K562 (cell line): ENCODE results near the gene RNF168. TPM values are rescaled to one million over a fixed set of nuclear protein-coding genes. Genes with fewer than 3 reads are reported as not detected.
A peak's percentile ranks its signal among the peaks of the same experiment; 100 is the strongest.

Source experiments
- ATAC-seq: fragments of 200-7000 bp; cut with Tn5 transposase; 3 replicates; pipeline ENCODE4 v1.9.1; 2020; ENCODE audit warnings: moderate library complexity
- BruUV-seq: library from RNA; stranded (reverse); fragments of 400-500 nt; replicated peaks from 2 replicates; lab custom pipeline; 2021; lab: Mats Ljungman, UMichigan
- CTCF ChIA-PET: fragments of 300-600 bp; formaldehyde crosslinking; extraction: SDS; loops from one replicate; lab custom pipeline; 2021; ENCODE audit warnings: low intra/inter-chr PET ratio; lab: Yijun Ruan, JAX
- POLR2A ChIA-PET: fragments of 300-600, 350-650 bp; sonication (Branson Sonifier 250); formaldehyde crosslinking; extraction: SDS; loops from one replicate; lab custom pipeline; 2021; ENCODE audit warnings: antibody characterized with exemption, inconsistent platforms; lab: Yijun Ruan, JAX
- DNase-seq, 4 experiments: peaks; one replicate each; pipeline versions ENCODE4 v3.0.0 to v3.0.0-alpha.2; 2011 to 2018; ENCODE audit warnings: low spot score in 3 of 4, mixed read lengths in 3 of 4; ENCODE audit errors: extremely low read depth in 1 of 4
- FAIRE-seq: peaks from 2 replicates; lab custom pipeline; 2011; peaks lifted over from hg19 to GRCh38; lab: Jason Lieb, UNC
- H2AFZ ChIP-seq: 2 replicates; pipeline ENCODE4 v1.6.0; 2011; ENCODE audit warnings: low read depth, low read length, control low read depth, inconsistent platforms
- H3K27ac ChIP-seq: fragments of 200-600 bp; 3 replicates; pipeline ENCODE4 v1.8.0; 2011; ENCODE audit warnings: low read depth, mild to moderate bottlenecking, control low read depth, inconsistent platforms, low read length, moderate library complexity, mixed read lengths; ENCODE audit errors: extremely low read depth
- H3K27me3 ChIP-seq, 2 experiments: fragments of 300-600 bp in 1 of 2; 2 replicates in 1 of 2; 3 replicates in 1 of 2; pipeline versions ENCODE4 v1.6.0 to v1.8.0; 2011; ENCODE audit warnings: inconsistent platforms in 2 of 2, low read length in 2 of 2, mild to moderate bottlenecking in 1 of 2, mixed read lengths in 1 of 2, moderate library complexity in 1 of 2; ENCODE audit not compliant: control insufficient read depth in 2 of 2, insufficient read depth in 2 of 2
- H3K36me3 ChIP-seq: fragments of 300-600 bp; 3 replicates; pipeline ENCODE4 v1.8.0; 2011; ENCODE audit warnings: mild to moderate bottlenecking, low read length, inconsistent platforms; ENCODE audit not compliant: control insufficient read depth, insufficient read depth
- H3K4me1 ChIP-seq, 2 experiments: fragments of 200-600 bp in 1 of 2; replicated peaks in 1 of 2; 2 replicates in 1 of 2; 3 replicates in 1 of 2; pipeline versions ENCODE4 v1.5.1 to v1.8.0; 2011; ENCODE audit warnings: inconsistent platforms in 2 of 2, low read length in 2 of 2, mild to moderate bottlenecking in 1 of 2, mixed read lengths in 1 of 2, moderate library complexity in 1 of 2; ENCODE audit not compliant: control insufficient read depth in 2 of 2, insufficient read depth in 2 of 2
- H3K4me2 ChIP-seq: 2 replicates; pipeline ENCODE4 v1.6.1; 2011; ENCODE audit warnings: low read length, control low read depth, inconsistent platforms, mixed read lengths; ENCODE audit not compliant: insufficient read depth
- H3K4me3 ChIP-seq: fragments of 200-600 bp; sonication (generic), shearing (Covaris generic); 2 replicates; pipeline ENCODE4 v1.5.1; 2016; ENCODE audit warnings: control low read depth, inconsistent platforms
- H3K79me2 ChIP-seq: fragments of 200-600 bp; 3 replicates; pipeline ENCODE4 v1.8.0; 2011; ENCODE audit warnings: low read length, inconsistent platforms; ENCODE audit not compliant: control insufficient read depth, insufficient read depth
- H3K9ac ChIP-seq, 2 experiments: 2 replicates each; pipeline versions ENCODE4 v1.6.0 to v1.6.1; 2011; ENCODE audit warnings: low read depth in 2 of 2, low read length in 2 of 2, control low read depth in 1 of 2, inconsistent platforms in 1 of 2, mild to moderate bottlenecking in 1 of 2, mixed read lengths in 1 of 2; ENCODE audit not compliant: insufficient read depth in 1 of 2
- H3K9me1 ChIP-seq: one replicate; pipeline ENCODE4 v1.6.0; 2011; ENCODE audit warnings: inconsistent platforms, mild to moderate bottlenecking, low read length, moderate library complexity; ENCODE audit not compliant: control insufficient read depth, insufficient read depth
- H3K9me3 ChIP-seq: replicated peaks from 2 replicates; pipeline ENCODE4 v1.5.1; 2011; ENCODE audit warnings: low read depth, low read length, inconsistent platforms; ENCODE audit not compliant: control insufficient read depth, insufficient read depth
- H4K20me1 ChIP-seq: replicated peaks from 2 replicates; pipeline ENCODE4 v1.6.1; 2011; ENCODE audit warnings: low read length, inconsistent platforms, mixed read lengths; ENCODE audit not compliant: control insufficient read depth, insufficient read depth
- ARID2 ChIP-seq: fragments of 450-650 bp; IDR thresholded peaks from 2 replicates; pipeline ENCODE4 v1.6.1; 2017; ENCODE audit warnings: antibody characterized with exemption, mild to moderate bottlenecking
- CBX3 ChIP-seq, 2 experiments: IDR thresholded peaks; 1 replicate in 1 of 2; 2 replicates in 1 of 2; pipeline ENCODE4 v1.6.1; 2012; ENCODE audit warnings: inconsistent platforms in 2 of 2, low read length in 2 of 2, borderline replicate concordance in 1 of 2, control low read depth in 1 of 2
- DNMT1 ChIP-seq: fragments of 450-650 bp; IDR thresholded peaks from 2 replicates; pipeline ENCODE4 v1.6.1; 2016; ENCODE audit warnings: antibody characterized with exemption, mild to moderate bottlenecking
- KAT7 ChIP-seq: sonication (generic); formaldehyde crosslinking; IDR thresholded peaks from 2 replicates; pipeline ENCODE4 v1.8.0; 2022; ENCODE audit warnings: missing genetic modification reagents, mild to moderate bottlenecking, borderline replicate concordance
- KDM5B ChIP-seq: fragments of 200-600 bp; sonication (generic); IDR thresholded peaks from 2 replicates; pipeline ENCODE4 v1.6.1; 2012; ENCODE audit warnings: low read depth, mild to moderate bottlenecking, moderate library complexity, low read length, control low read depth, inconsistent platforms; ENCODE audit not compliant: insufficient replicate concordance
- KLF16 ChIP-seq: IDR thresholded peaks from 2 replicates; pipeline ENCODE4 v1.6.1; 2016; ENCODE audit warnings: antibody characterized with exemption
- POLR2G ChIP-seq: fragments of 200-400 bp; formaldehyde crosslinking; IDR thresholded peaks from 2 replicates; pipeline ENCODE4 v1.6.1; 2017; ENCODE audit warnings: low read depth, mild to moderate bottlenecking, antibody characterized with exemption, low read length, moderate library complexity
- RBBP5 ChIP-seq: fragments of 200-600 bp; sonication (generic); IDR thresholded peaks from 2 replicates; pipeline ENCODE4 v1.6.1; 2012; ENCODE audit warnings: borderline replicate concordance, mild to moderate bottlenecking, low read length, control low read depth, inconsistent platforms; ENCODE audit not compliant: insufficient read depth, poor library complexity, severe bottlenecking
- RFX7 ChIP-seq: fragments of 250-450 bp; sonication (Bioruptor Pico); IDR thresholded peaks from 2 replicates; pipeline ENCODE4 v1.5.1; 2021; ENCODE audit warnings: mild to moderate bottlenecking
- TAF1 ChIP-seq: IDR thresholded peaks from 2 replicates; pipeline ENCODE4 v1.6.1; 2011; ENCODE audit warnings: mild to moderate bottlenecking, low read length, moderate library complexity; ENCODE audit not compliant: insufficient read depth, control insufficient read depth, severe bottlenecking; ENCODE audit errors: extremely low read depth
- ZNF133 ChIP-seq: fragments of 250-450 bp; sonication (Bioruptor Pico); IDR thresholded peaks from 2 replicates; pipeline ENCODE4 v1.4.0; 2020; ENCODE audit warnings: mild to moderate bottlenecking
- WGBS: fragments of 100-300 bp; shearing (Covaris generic); methylation state at CpG from one replicate; pipeline ENCODE4 v1.1.6; 2016; ENCODE audit warnings: low coverage, mixed read lengths; ENCODE audit not compliant: insufficient coverage; ENCODE audit errors: missing lambda C conversion rate; 5-methylcytosine and 5-hydroxymethylcytosine counted together
- in situ Hi-C: fragments of 300-500 bp; cut with MboI; formaldehyde crosslinking; loops from 4 replicates; pipeline ENCODE4 v1.15.0; 2018; ENCODE audit warnings: inconsistent platforms, mixed read lengths
- intact Hi-C: fragments of 100-400 bp; cut with micrococcal nuclease; formaldehyde crosslinking; loops from 2 replicates; pipeline ENCODE4 v1.14.2; 2022
- polyA plus RNA-seq, 8 experiments: library from polyadenylated mRNA; depleted of rRNA in 4 of 8; stranded (reverse) in 5 of 8; unstranded in 3 of 8; fragments of >200 nt; fragmentation: Nextera tagmentation in 2 of 8; fragmentation: Illumina TruSeq in 1 of 8; extraction: Ambion mirVana in 2 of 8; extraction: Trizol in 1 of 8; gene quantifications; 2 replicates each; pipeline versions ENCODE4 v1.2.1 to v1.2.3, GENCODE V29; 2011 to 2014; ENCODE audit warnings: inconsistent platforms in 1 of 8, missing spikeins in 1 of 8
- total RNA-seq, 7 experiments: library from RNA; depleted of rRNA in 6 of 7; stranded (reverse); fragments of >200 nt in 6 of 7; fragmentation: Illumina TruSeq in 2 of 7; extraction: Trizol in 2 of 7; gene quantifications; 2 replicates each; pipeline versions ENCODE4 v1.2.1 to v1.2.3, GENCODE V29; 2011 to 2021; ENCODE audit warnings: low replicate concordance in 1 of 7
- TF ChIP-seq, protein P1 (sequence below): fragments of 450-650 bp; IDR thresholded peaks from 2 replicates; pipeline ENCODE4 v1.6.1; 2018; ENCODE audit warnings: mild to moderate bottlenecking, low read depth; ENCODE audit not compliant: partially characterized antibody
- TF ChIP-seq, protein P2 (sequence below): fragments of 450-650 bp; IDR thresholded peaks from 2 replicates; pipeline ENCODE4 v1.6.1; 2017; ENCODE audit warnings: antibody characterized with exemption, mild to moderate bottlenecking

Gene RNF168
- total and polyA plus RNA-seq, 9 of the 15 experiments (the other 6 are each of a cell fraction or from before 2014, with no cell fraction given): 6.0 to 32.1 (median 16.6) TPM

DNA sequence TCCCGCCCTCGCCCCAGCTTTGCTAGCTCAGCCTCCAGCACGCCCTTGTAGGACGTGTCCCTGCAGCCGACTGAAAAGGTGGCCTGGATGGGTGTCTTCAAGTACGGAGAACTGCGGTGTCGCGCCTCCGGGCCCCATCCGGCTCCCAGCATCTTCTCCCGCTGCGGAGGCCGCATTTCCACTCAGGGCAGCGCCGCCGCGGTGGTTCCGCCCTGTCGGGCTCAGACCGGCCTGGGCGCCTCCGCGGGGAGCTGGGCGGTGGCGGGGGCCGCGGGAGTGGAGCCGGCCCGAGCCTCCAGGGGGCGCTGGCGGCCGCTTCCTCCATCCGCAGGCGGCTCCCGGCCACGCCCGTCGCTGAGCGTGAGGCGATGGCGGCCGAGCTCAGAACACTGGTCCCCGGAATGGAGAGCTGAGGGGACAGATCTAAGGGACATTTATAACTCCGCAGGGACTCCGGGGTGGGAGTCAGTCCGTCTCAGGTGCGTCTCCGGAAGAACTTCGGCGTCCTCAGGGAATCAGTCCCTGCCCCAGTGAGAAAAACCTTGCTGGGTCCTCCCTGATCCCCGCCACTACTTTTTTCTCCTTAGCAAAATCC is 25.2 kb upstream of the RNF168 start:
- Histone ChIP-seq H2AFZ (peak overlapping the region; percentile 100), H3K4me3 (peak overlapping the region; percentile 53), H3K9me1 (no peaks in the 10 kb centered on the region), H3K9me3 (0 out of 2 replicates have a peak, but pooled peaks cover 3% of the 10 kb centered on the region), H3K4me1 (peaks cover 8 to 22% of the 10 kb centered on the region in 2 experiments; a peak in 4 of 5 replicates), H3K36me3 (no peaks in the 10 kb centered on the region), H3K27me3 (no peaks in the 10 kb centered on the region), H4K20me1 (no peaks in the 10 kb centered on the region), H3K4me2 (peak overlapping the region; percentile 95), H3K79me2 (no peaks in the 10 kb centered on the region), H3K27ac (peak overlapping the region; percentile 81), H3K9ac (peak overlapping the region; percentile 85 to 95)
- POLR2A ChIA-PET: interaction anchor here (0.5 to 1.2 kb wide), 14 partner anchors 9 to 814 kb away, joined by 3 to 5 read pairs (median 3); partner anchors contain the start of genes FBXO45 and WDR53
- BruUV-seq: no TSS peak
- DNase-seq (peak; percentile 88 to 90 (median 90)), ATAC-seq (peak; percentile 98), FAIRE-seq (no peak)
- CTCF ChIA-PET: interaction anchor here (1.7 kb wide), 1 partner anchor 156 kb away, joined by 6 read pairs; no protein-coding TSS in a partner anchor
- in situ Hi-C loops (no loop called here), intact Hi-C loops (loop anchor here (1.0 to 10.0 kb wide), 4 partner anchors 39 to 656 kb away; partner anchors contain the start of genes FBXO45, NCBP2 and WDR53)
- 3% methylated on average over 48 of the region's 52 CpGs for WGBS
- TF ChIP-seq CBX3 (IDR thresholded peaks at IDR 0.05; ENCODE audit: borderline replicate concordance in 1 of 2, low read length in 2 of 2) (peak in 1 of 2 experiments; percentile 50; a peak in 1 of 3 replicates), KAT7 (CRISPR knock-in tag) (peak; percentile 95; the same call in 1 of the 2 replicates), KLF16 (no peak; the same call in 1 of the 2 replicates), DNMT1 (no peak), RBBP5 (peak; percentile 59), ARID2 (no peak), KDM5B (peak; percentile 52), RFX7 (CRISPR knock-in tag) (no peak), ZNF133 (CRISPR knock-in tag) (no peak), POLR2G (peak; percentile 91), TAF1 (peak; percentile 74)
- TF ChIP-seq, protein P1, sequence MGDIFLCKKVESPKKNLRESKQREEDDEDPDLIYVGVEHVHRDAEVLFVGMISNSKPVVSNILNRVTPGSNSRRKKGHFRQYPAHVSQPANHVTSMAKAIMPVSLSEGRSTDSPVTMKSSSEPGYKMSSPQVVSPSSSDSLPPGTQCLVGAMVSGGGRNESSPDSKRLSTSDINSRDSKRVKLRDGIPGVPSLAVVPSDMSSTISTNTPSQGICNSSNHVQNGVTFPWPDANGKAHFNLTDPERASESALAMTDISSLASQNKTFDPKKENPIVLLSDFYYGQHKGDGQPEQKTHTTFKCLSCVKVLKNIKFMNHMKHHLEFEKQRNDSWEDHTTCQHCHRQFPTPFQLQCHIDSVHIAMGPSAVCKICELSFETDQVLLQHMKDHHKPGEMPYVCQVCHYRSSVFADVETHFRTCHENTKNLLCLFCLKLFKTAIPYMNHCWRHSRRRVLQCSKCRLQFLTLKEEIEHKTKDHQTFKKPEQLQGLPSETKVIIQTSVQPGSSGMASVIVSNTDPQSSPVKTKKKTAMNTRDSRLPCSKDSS: no peak
- TF ChIP-seq, protein P2, sequence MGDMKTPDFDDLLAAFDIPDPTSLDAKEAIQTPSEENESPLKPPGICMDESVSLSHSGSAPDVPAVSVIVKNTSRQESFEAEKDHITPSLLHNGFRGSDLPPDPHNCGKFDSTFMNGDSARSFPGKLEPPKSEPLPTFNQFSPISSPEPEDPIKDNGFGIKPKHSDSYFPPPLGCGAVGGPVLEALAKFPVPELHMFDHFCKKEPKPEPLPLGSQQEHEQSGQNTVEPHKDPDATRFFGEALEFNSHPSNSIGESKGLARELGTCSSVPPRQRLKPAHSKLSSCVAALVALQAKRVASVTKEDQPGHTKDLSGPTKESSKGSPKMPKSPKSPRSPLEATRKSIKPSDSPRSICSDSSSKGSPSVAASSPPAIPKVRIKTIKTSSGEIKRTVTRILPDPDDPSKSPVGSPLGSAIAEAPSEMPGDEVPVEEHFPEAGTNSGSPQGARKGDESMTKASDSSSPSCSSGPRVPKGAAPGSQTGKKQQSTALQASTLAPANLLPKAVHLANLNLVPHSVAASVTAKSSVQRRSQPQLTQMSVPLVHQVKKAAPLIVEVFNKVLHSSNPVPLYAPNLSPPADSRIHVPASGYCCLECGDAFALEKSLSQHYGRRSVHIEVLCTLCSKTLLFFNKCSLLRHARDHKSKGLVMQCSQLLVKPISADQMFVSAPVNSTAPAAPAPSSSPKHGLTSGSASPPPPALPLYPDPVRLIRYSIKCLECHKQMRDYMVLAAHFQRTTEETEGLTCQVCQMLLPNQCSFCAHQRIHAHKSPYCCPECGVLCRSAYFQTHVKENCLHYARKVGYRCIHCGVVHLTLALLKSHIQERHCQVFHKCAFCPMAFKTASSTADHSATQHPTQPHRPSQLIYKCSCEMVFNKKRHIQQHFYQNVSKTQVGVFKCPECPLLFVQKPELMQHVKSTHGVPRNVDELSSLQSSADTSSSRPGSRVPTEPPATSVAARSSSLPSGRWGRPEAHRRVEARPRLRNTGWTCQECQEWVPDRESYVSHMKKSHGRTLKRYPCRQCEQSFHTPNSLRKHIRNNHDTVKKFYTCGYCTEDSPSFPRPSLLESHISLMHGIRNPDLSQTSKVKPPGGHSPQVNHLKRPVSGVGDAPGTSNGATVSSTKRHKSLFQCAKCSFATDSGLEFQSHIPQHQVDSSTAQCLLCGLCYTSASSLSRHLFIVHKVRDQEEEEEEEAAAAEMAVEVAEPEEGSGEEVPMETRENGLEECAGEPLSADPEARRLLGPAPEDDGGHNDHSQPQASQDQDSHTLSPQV: peak; percentile 73
